Measurements from ENCODE around the gene MUC16.
"Not testable (repeated sequence)": the region's sequence is repeated elsewhere in the genome, so short reads cannot be mapped to it uniquely, and the experiment has no call there.

Gene MUC16

GRCh38 chr19:9054765-9055164, 44.6 kb upstream of the MUC16 start:
- H3K27me3 ChIP-seq (ENCODE audit: insufficient read depth, poor library complexity, severe bottlenecking), result no peaks in the 10 kb centered on the region
- H3K4me3 ChIP-seq (replicated peaks; ENCODE audit: insufficient read depth, low read length), result no peak overlapping the region
- no peak overlapping the region for H3K27ac ChIP-seq (replicated peaks)
- TF ChIP-seq GABPA (IDR thresholded peaks at IDR 0.05; ENCODE audit: low read depth), result no peak
- TF ChIP-seq REST (IDR thresholded peaks at IDR 0.05; ENCODE audit: insufficient replicate concordance, low read depth), result no peak
- TF ChIP-seq POLR2AphosphoS5 (IDR thresholded peaks at IDR 0.05; ENCODE audit: low read depth), result no peak
- no peak for TF ChIP-seq CTCF (IDR thresholded peaks at IDR 0.05; ENCODE audit: insufficient read depth, low read length)
- no peak for TF ChIP-seq SPI1 (IDR thresholded peaks at IDR 0.05; ENCODE audit: borderline replicate concordance, low read depth)
- DNase-seq (ENCODE audit: low read depth in 1 of 2, low spot score in 1 of 2), result no peak

- TF ChIP-seq CTCF (IDR thresholded peaks at IDR 0.05; ENCODE audit: insufficient read depth, low read length), result no peak
- TF ChIP-seq POLR2AphosphoS5 (IDR thresholded peaks at IDR 0.05; ENCODE audit: low read depth), result no peak
- TF ChIP-seq SPI1 (IDR thresholded peaks at IDR 0.05; ENCODE audit: borderline replicate concordance, low read depth), result no peak
- no peak for TF ChIP-seq GABPA (IDR thresholded peaks at IDR 0.05; ENCODE audit: low read depth)
- no peak for TF ChIP-seq REST (IDR thresholded peaks at IDR 0.05; ENCODE audit: insufficient replicate concordance, low read depth)
- no peaks in the 10 kb centered on the region for H3K27me3 ChIP-seq (ENCODE audit: insufficient read depth, poor library complexity, severe bottlenecking)
- no peak overlapping the region for H3K27ac ChIP-seq (replicated peaks)
- no peak overlapping the region for H3K4me3 ChIP-seq (replicated peaks; ENCODE audit: insufficient read depth, low read length)
- no peak for DNase-seq (ENCODE audit: low read depth in 1 of 2, low spot score in 1 of 2)
These were observed 44.0 kb upstream of the MUC16 start for GRCh38 chr19:9054207-9054606.

GRCh38 chr19:9053674-9054073, 43.5 kb upstream of the MUC16 start:
- DNase-seq (ENCODE audit: low read depth in 1 of 2, low spot score in 1 of 2); H3K4me3 ChIP-seq (replicated peaks; ENCODE audit: insufficient read depth, low read length); H3K27ac ChIP-seq (replicated peaks); H3K27me3 ChIP-seq (ENCODE audit: insufficient read depth, poor library complexity, severe bottlenecking): not testable (repeated sequence)

- DNase-seq (ENCODE audit: low read depth in 1 of 2, low spot score in 1 of 2), result no peak
- H3K27me3 ChIP-seq (ENCODE audit: insufficient read depth, poor library complexity, severe bottlenecking), result no peaks in the 10 kb centered on the region
- no peak overlapping the region for H3K27ac ChIP-seq (replicated peaks)
- no peak overlapping the region for H3K4me3 ChIP-seq (replicated peaks; ENCODE audit: insufficient read depth, low read length)
- TF ChIP-seq POLR2AphosphoS5 (IDR thresholded peaks at IDR 0.05; ENCODE audit: low read depth) (no peak), GABPA (IDR thresholded peaks at IDR 0.05; ENCODE audit: low read depth) (no peak), SPI1 (IDR thresholded peaks at IDR 0.05; ENCODE audit: borderline replicate concordance, low read depth) (no peak), REST (IDR thresholded peaks at IDR 0.05; ENCODE audit: insufficient replicate concordance, low read depth) (no peak), CTCF (IDR thresholded peaks at IDR 0.05; ENCODE audit: insufficient read depth, low read length) (no peak)
These were observed 42.7 kb upstream of the MUC16 start for GRCh38 chr19:9052894-9053293.

Data from HL-60 (cell line).